HUES6 (cell line): ENCODE data around the gene CHST2.

ENCODE experiments used
- H3K27ac ChIP-seq: 2 replicates; pipeline ENCODE4 v1.7.0; 2013; ENCODE audit warnings: low read depth, mild to moderate bottlenecking, low read length, inconsistent platforms
- H3K27me3 ChIP-seq: 2 replicates; pipeline ENCODE4 v1.6.1; 2013; ENCODE audit warnings: low read length; ENCODE audit not compliant: control insufficient read depth, insufficient read depth
- H3K36me3 ChIP-seq: 2 replicates; pipeline ENCODE4 v1.6.1; 2013; ENCODE audit warnings: low read length; ENCODE audit not compliant: control insufficient read depth, insufficient read depth
- H3K4me1 ChIP-seq: 2 replicates; pipeline ENCODE4 v1.6.1; 2013; ENCODE audit warnings: low read length; ENCODE audit not compliant: control insufficient read depth, insufficient read depth
- H3K4me3 ChIP-seq: 2 replicates; pipeline ENCODE4 v1.5.1; 2013; ENCODE audit warnings: low read depth, low read length
- H3K9ac ChIP-seq: one replicate; pipeline ENCODE4 v1.6.1; 2013; ENCODE audit warnings: mild to moderate bottlenecking, low read length
- H3K9me3 ChIP-seq: 2 replicates; pipeline ENCODE4 v1.6.1; 2013; ENCODE audit warnings: low read depth, low read length; ENCODE audit not compliant: control insufficient read depth, insufficient read depth

The CHST2 gene

DNA sequence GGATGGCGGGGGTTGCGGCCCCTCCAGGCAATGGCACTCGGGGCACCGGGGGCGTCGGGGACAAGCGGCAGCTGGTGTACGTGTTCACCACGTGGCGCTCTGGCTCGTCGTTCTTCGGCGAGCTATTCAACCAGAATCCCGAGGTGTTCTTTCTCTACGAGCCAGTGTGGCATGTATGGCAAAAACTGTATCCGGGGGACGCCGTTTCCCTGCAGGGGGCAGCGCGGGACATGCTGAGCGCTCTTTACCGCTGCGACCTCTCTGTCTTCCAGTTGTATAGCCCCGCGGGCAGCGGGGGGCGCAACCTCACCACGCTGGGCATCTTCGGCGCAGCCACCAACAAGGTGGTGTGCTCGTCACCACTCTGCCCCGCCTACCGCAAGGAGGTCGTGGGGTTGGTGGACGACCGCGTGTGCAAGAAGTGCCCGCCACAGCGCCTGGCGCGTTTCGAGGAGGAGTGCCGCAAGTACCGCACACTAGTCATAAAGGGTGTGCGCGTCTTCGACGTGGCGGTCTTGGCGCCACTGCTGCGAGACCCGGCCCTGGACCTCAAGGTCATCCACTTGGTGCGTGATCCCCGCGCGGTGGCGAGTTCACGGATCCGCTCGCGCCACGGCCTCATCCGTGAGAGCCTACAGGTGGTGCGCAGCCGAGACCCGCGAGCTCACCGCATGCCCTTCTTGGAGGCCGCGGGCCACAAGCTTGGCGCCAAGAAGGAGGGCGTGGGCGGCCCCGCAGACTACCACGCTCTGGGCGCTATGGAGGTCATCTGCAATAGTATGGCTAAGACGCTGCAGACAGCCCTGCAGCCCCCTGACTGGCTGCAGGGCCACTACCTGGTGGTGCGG, 1.9 kb downstream of the CHST2 start:
- peak overlapping the region; percentile 42; the same call in 1 of the 2 replicates for H3K27ac ChIP-seq
- no peaks in the 10 kb centered on the region for H3K9me3 ChIP-seq
- peak overlapping the region; percentile 92 for H3K9ac ChIP-seq
- peaks cover 13% of the 10 kb centered on the region for H3K36me3 ChIP-seq
- peaks cover 21% of the 10 kb centered on the region for H3K4me1 ChIP-seq
- peak overlapping the region; percentile 96 for H3K4me3 ChIP-seq
- peaks cover 18% of the 10 kb centered on the region for H3K27me3 ChIP-seq

DNA sequence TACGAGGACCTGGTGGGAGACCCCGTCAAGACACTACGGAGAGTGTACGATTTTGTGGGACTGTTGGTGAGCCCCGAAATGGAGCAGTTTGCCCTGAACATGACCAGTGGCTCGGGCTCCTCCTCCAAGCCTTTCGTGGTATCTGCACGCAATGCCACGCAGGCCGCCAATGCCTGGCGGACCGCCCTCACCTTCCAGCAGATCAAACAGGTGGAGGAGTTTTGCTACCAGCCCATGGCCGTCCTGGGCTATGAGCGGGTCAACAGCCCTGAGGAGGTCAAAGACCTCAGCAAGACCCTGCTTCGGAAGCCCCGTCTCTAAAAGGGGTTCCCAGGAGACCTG, 2.5 kb downstream of the CHST2 start:
- no peak overlapping the region for H3K9ac ChIP-seq
- no peaks in the 10 kb centered on the region for H3K9me3 ChIP-seq
- peaks cover 21% of the 10 kb centered on the region for H3K4me1 ChIP-seq
- peaks cover 13% of the 10 kb centered on the region for H3K36me3 ChIP-seq
- H3K27me3 ChIP-seq = peaks cover 18% of the 10 kb centered on the region
- peak overlapping the region; percentile 96; the same call in 1 of the 2 replicates for H3K4me3 ChIP-seq
- no peak overlapping the region for H3K27ac ChIP-seq

DNA sequence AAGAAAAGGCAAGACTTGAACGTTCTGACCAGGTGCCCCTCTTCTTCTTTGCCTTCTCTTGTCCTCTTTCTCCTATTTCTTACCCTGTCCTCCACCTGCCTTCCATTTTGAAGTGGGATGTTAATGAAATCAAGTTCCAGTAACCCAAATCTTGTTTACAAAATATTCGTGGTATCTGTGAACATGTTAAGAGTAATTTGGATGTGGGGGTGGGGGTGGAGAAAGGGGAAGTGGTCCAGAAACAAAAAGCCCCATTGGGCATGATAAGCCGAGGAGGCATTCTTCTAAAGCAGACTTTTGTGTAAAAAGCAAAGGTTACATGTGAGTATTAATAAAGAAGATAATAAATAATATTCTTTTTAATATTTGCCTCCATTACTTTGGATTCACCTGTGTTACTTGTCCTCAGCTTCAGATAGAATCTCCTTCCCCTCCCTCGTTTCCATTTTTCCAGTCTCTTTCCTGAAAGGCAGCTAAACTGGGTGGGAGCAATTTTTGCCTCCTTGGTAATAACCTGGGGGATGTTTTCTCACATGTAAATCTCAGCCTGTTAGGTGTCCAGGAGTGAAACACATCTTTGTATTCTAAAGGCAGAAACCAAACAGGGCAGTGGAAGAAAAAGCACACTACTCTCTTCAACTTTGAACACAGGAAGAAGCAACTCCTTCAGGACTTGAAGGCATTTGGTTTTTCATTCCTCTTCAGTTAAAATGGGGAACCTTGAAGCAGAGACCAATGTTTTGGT, 3.2 kb downstream of the CHST2 start:
- H3K4me1 ChIP-seq = peaks cover 18% of the 10 kb centered on the region
- H3K9ac ChIP-seq = no peak overlapping the region
- peaks cover 18% of the 10 kb centered on the region for H3K36me3 ChIP-seq
- H3K27me3 ChIP-seq = peaks cover 18% of the 10 kb centered on the region
- peak overlapping the region; percentile 96; the same call in 1 of the 2 replicates for H3K4me3 ChIP-seq
- H3K9me3 ChIP-seq = no peaks in the 10 kb centered on the region
- no peak overlapping the region for H3K27ac ChIP-seq

DNA sequence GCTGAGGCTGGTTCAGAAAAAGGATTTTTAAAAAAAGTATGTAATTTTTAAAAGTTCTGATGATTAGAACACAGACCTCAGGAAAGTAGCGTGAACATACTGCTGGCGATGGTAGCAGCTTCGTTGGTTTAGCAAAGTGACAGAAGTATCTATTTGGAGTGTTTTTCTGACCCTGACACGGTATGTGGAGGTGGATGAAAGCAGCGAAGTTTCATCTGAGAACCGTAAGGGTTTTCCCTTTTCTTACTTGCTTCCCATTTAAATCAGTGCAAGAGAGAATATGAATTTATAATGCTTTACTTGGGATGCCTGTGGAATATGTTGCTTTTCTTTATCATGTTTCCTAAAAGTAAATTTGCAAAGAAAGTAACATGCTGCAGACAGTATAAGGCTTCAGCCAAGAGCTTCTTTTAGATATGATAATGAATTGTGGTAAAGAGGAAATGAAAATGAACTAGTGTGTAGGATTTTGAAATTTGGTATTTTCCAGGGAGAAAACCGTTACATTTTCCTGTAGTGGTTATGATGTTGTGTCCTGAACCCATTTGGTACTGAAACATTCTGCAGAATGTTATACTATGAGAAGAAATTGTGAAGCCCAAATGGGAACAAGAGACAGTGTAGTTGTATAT, 3.9 kb downstream of the CHST2 start:
- H3K4me1 ChIP-seq = peaks cover 18% of the 10 kb centered on the region
- H3K9me3 ChIP-seq = no peaks in the 10 kb centered on the region
- H3K4me3 ChIP-seq = peak overlapping the region; percentile 96; the same call in 1 of the 2 replicates
- H3K27me3 ChIP-seq = peaks cover 16% of the 10 kb centered on the region
- no peak overlapping the region for H3K27ac ChIP-seq
- no peak overlapping the region for H3K9ac ChIP-seq
- H3K36me3 ChIP-seq = peaks cover 18% of the 10 kb centered on the region

DNA sequence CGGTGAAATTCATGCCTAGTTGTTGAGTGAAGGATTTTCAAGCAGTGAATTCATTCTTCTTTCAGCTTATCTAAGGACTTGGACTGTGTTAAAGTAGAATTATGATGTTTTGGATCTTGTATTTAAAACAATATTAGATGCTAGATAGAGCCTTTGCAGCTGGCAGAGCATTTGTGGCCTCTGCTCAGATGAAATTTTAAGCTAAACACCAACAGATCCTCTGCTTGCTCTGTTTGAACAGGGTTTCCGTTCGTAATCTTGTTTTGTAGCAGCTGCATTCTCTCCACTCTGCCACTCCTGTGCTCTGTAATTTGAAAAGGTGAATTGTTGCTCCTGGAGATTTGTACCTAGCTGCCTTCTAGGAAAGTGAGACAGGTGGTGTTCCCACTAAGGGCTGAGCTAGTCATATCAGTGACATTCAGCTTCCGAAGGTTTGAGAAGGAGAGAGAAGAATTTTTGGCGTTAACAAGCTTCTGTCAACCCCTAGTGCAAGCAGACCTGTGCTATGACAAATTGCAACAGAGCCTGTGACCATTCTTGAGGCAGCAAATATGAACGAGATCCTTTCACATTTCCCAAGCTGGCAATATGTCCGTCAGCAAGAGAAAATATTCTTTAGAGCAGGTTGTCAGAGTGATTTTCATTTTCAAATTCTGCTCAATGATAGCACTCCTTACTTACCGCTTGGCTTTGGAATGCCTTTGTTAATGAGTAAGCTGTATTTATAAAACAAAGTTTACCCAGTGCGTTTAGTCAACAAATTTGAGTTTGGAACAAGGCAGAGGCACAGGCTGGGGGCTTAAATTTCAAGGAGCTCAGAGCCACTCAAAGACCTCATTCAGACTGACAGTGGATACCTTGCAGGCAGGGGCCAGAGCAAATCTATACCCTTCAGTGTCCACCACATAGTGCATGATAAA, 5.3 kb downstream of the CHST2 start:
- H3K4me1 ChIP-seq = peaks cover 18% of the 10 kb centered on the region
- peak overlapping the region; percentile 32; the same call in 1 of the 2 replicates for H3K4me3 ChIP-seq
- peak overlapping the region; percentile 6 for H3K9ac ChIP-seq
- no peaks in the 10 kb centered on the region for H3K9me3 ChIP-seq
- H3K36me3 ChIP-seq = peaks cover 18% of the 10 kb centered on the region
- H3K27ac ChIP-seq = no peak overlapping the region
- peaks cover 12% of the 10 kb centered on the region for H3K27me3 ChIP-seq

DNA sequence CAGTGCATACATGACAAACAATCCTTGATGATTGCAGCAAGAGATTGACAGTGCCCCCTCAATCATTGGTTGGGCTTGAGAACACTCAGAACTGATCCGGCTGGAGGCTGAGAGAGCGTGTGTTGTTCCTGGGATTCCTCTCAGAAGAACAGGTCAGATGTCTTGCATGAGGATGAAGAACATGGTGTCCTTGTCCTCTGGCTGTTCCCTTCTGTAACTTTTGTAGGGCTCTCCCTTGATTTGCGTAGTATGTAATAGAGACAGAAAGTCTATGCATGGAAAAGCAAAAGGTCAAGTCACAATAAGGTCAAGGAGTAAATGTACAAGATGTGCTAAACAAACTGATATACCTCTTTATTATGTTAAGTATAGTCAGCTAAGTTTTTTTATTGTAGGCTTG, 8.2 kb downstream of the CHST2 start:
- no peak overlapping the region for H3K4me3 ChIP-seq
- peaks cover 5% of the 10 kb centered on the region; the same call in 1 of the 2 replicates for H3K36me3 ChIP-seq
- H3K9ac ChIP-seq = no peak overlapping the region
- no peak overlapping the region for H3K27ac ChIP-seq
- peaks cover 15% of the 10 kb centered on the region for H3K4me1 ChIP-seq
- no peaks in the 10 kb centered on the region for H3K27me3 ChIP-seq
- no peaks in the 10 kb centered on the region for H3K9me3 ChIP-seq

DNA sequence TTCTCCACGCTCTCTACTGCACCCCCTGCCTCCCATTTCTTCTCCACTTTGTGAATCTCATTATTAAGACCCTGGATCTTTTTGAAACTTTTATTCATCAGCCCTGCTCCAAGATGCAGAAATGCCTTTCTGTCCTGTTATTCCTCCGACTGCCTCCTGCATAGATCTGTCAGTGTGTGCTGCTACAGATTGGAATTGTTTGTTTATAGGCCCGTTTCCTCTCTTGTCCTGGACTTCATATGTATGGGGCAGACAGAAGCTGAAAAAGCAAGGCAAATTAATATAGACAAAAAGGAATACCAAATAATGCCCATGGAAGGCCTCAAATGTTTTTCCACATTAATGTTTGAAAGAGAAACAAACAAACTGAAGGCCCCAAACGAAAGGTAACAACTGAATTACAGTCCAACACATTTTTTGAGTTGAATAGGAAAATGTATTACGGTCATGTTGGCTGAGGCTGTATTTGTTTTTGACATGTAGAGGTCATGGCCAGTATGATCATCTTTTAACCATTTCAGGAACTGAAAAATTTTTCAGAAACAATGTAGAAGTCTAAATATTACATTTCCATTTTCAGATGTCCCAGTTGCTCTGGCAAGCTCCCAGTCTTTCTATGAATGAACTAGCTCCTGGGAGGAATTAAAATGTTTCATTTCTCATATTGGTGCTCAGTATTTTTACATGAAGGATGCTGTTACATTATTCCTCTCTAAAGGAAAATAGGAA, 8.8 kb downstream of the CHST2 start:
- no peak overlapping the region for H3K4me3 ChIP-seq
- peaks cover 14% of the 10 kb centered on the region for H3K4me1 ChIP-seq
- no peak overlapping the region for H3K27ac ChIP-seq
- no peaks in the 10 kb centered on the region for H3K27me3 ChIP-seq
- H3K36me3 ChIP-seq = peaks cover 5% of the 10 kb centered on the region; the same call in 1 of the 2 replicates
- H3K9ac ChIP-seq = no peak overlapping the region
- no peaks in the 10 kb centered on the region for H3K9me3 ChIP-seq

DNA sequence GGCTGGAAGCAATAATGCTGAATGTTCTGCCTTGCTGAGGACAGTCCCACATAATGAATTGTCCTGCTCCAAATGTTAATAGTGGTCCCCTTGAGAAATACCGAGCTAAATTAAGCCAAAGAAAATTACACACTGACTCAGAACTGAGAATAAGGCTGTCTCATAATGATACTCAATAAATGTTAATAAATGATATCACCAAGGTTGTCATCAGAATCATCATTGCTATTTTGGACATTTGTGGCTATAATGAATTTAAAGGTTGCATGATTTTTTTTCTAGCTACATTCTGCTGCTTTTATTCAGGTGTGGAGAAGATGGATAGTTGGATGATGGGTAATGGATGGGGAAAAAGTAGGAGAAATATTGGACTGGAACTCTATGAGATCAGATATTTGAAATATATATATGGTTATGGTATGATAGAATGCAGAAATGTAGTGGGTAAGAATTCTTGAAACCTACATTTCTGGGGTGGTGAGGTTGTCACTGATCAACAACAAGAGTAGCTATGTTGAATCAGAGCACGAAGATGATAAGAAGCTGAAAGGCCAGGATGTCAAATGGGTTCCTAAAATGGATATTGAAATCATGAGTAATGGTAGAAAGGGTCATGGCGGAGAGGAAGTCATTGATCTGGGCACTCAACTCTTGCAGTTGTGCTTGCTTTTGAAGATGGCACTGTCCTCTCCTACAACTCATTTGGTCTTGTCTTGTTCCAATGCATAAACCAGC, 12.8 kb downstream of the CHST2 start:
- H3K27ac ChIP-seq = no peak overlapping the region
- H3K27me3 ChIP-seq = no peaks in the 10 kb centered on the region
- no peaks in the 10 kb centered on the region for H3K9me3 ChIP-seq
- no peak overlapping the region for H3K4me3 ChIP-seq
- H3K4me1 ChIP-seq = peaks cover 14% of the 10 kb centered on the region
- peaks cover 4% of the 10 kb centered on the region; the same call in 1 of the 2 replicates for H3K36me3 ChIP-seq
- no peak overlapping the region for H3K9ac ChIP-seq

DNA sequence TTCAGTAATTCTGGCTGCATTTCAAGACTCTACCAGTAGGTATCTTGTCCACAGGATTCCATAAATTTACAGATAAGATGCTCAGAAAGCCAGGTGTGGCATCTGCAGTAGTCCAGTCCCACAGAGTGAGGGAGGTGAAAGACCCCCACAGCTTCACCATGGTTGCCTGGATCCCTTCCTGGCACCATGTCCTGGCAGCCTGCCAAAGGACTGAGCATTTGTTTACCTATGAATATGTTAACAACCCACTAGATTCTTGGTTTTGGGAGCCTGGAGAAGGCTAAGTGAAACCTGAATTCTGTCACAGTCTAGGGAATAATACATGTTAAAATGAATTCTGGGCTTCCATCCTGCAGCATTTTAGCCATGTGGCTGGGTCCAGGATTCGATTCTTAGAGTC, 14.9 kb downstream of the CHST2 start:
- Histone ChIP-seq H3K9me3 (no peaks in the 10 kb centered on the region), H3K4me1 (peaks cover 14% of the 10 kb centered on the region), H3K9ac (no peak overlapping the region), H3K27me3 (no peaks in the 10 kb centered on the region), H3K27ac (no peak overlapping the region), H3K36me3 (no peaks in the 10 kb centered on the region), H3K4me3 (no peak overlapping the region)
